GM12873 (cell line): Measurements from ENCODE around the gene TNRC18.

Source experiments
- TF ChIP-seq, protein P1 (sequence below): IDR thresholded peaks from 2 replicates; pipeline ENCODE4 v1.5.1; 2012; ENCODE audit warnings: low read depth, mild to moderate bottlenecking, moderate library complexity, low read length, control low read depth; ENCODE audit not compliant: insufficient read depth; ENCODE audit errors: missing control alignments

TNRC18 gene

DNA sequence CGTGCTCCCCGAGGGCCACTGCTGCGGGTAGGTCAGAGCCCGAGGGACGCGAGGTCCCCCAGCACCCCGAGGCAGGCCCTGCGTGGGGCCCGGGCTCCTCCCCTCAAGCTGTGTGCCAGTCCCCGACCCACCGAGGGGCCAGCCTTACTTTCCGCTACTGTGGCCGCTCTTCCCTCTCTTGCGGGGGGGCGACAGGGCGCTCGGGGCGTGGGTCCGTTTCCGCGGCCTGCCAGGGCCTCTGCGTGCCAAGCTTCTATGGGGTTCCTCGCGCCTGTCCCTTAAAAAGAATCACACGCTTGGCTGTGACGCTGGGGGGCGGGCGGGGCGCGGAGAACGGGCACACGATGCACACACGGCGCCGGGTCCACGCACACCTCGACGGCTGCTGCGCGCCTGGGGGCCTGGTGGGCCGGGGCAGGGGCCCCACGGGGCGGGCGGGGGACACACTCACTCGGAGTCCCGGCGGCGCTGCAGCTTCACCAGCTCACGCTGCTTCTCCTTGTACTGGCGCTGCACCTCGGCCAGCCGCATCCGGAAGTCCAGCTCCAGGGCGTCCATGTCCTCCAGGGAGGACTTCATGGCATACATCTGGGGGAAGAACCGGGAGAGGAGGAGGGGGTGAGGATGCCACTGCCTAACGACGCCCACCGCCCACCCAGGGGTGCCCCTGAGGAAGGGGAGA is 62.0 kb downstream of the TNRC18 start:
- TF ChIP-seq, protein P1, sequence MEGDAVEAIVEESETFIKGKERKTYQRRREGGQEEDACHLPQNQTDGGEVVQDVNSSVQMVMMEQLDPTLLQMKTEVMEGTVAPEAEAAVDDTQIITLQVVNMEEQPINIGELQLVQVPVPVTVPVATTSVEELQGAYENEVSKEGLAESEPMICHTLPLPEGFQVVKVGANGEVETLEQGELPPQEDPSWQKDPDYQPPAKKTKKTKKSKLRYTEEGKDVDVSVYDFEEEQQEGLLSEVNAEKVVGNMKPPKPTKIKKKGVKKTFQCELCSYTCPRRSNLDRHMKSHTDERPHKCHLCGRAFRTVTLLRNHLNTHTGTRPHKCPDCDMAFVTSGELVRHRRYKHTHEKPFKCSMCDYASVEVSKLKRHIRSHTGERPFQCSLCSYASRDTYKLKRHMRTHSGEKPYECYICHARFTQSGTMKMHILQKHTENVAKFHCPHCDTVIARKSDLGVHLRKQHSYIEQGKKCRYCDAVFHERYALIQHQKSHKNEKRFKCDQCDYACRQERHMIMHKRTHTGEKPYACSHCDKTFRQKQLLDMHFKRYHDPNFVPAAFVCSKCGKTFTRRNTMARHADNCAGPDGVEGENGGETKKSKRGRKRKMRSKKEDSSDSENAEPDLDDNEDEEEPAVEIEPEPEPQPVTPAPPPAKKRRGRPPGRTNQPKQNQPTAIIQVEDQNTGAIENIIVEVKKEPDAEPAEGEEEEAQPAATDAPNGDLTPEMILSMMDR: no peak

DNA sequence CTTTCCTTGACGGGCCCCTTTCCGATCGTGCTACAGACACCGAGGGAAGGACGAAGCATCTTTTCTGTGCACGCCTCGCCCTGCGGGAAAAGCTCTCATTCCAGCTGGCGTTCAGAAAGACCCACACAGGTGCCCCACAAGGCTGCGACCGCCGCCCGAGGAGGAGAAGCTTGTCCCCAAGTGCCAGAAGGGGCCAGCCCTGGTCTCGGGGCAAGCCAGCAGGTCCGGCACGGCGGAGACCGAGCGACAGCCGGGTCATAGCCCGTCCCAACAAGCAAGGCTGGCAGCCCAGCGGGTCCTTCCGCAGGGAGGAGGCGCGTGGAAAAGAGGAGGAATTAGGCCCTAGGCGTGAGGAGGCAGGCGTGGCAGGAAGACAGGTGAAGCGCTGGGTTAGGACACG is 62.7 kb downstream of the TNRC18 start:
- TF ChIP-seq, protein P1: no peak

DNA sequence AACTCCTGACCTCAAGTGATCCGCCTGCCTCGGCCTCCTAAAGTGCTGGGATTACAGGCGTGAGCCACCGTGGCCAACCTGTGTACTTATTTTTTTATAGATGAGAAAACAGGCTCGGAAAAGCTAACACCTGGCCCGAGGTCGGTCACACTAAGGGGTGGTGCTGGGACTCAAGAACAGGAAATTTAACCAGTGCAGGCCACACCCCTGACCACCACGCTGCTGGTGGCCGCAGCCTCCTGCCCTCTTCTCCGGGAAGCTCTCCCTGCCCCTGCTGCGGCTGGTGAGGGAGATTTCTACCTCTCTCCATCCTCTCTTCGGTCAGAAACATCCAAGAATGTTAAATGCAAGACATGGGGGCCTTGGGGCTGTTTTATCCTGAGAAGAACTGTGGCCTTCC is 63.2 kb downstream of the TNRC18 start:
- TF ChIP-seq, protein P1: no peak

DNA sequence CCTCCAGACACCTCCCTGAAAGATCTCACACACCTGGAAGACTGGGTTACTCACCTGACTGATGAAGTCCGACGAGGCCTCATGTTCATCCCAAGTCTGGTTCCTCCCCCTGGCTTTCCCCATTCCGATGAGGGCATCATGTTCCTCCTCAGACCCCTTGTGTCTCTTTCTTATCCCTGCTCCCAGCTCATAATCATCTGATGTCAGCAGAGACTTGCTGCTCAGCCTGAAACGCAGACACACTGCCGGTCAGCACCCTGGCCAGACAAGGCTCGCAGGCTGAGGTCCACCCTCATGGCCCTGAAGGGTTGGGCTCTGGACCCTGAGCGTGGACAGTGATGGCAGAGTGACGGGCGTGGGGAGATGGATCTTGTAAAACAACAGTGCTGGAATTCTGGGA is 64.3 kb downstream of the TNRC18 start:
- TF ChIP-seq, protein P1: no peak

DNA sequence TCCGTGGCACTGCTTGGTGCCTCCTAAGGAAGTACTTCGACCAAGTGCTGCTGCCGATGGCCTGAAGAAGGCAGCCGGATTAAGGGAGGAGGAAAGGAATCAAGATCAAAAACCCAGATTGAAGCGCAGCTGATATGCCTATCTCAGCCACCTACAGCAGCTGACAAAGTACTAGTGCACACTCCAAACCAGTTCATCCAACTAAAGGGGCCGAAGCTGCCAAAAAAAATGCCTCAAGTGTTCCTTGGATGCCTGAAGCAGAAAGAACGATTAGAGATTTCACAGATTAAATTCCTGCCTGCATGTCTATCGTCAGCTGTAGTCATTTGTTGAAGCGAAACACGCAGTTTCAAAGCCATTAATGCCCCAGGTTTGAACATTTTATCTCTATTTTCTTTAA is 65.7 kb downstream of the TNRC18 start:
- TF ChIP-seq, protein P1: no peak

DNA sequence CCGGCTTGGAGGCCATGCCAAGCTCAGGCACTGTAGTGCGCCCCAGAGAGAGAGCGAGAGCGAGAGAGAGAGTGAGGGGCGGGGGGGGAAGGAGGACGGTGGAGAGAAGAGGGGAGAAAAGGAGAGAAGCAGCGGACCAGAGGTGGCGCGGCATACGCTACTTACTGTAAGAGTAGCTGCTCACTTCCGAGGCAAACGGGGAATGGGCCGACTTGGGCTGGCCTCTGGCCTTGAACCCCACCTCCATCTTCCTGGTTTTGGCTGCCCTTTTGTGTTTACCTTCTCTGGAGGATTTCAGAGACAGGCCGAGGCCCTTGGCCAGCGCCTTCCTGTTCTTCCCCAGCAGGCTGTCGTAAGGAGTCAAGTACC is 66.9 kb downstream of the TNRC18 start:
- TF ChIP-seq, protein P1: no peak

DNA sequence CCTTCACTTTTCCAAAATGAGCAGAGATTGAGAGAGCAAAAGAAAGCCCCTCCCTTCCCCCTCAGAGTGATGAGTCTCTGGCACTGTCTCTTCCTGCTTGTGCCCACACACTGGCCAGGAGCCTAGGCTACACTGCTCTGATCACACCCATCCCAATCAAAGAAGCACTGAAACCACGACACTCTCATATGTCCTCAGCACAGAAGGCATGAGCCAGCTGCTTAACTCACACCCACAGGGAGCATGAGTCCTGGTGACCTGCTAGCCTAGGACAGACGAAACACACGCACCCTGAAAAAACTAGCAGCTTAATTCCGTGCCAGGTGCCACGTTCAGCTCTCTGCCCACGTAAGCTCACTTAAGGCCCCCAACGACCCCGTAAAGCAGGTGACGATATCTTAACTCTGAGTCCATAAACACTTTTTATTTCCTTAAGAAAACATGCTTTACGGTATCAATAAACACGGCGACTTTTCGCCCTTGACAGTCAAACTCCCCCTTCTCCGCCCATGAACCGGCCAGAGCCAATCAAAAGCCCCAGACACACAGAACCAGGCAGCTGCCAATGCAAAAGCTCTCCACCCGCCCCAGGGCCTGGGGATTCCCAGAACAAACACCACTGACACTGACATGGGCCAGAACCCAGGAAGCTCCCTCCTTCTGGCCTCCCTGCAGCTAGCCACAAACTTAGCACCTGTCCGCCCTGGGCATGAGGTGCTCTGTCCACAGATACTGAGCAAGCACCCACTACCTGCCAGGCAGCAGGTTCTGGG is 69.0 kb downstream of the TNRC18 start:
- TF ChIP-seq, protein P1: no peak
